GM23338 (cell line): ENCODE measurements around the gene CASKIN2. TPM values are rescaled to one million over a fixed set of nuclear protein-coding genes. Genes with fewer than 3 reads are reported as not detected.

ENCODE experiments used
- ATAC-seq: fragments of 200-7000 bp; cut with Tn5 transposase; 3 replicates; pipeline ENCODE4 v1.9.1; 2020
- DNase-seq: peaks from one replicate; pipeline ENCODE4 v3.0.0-alpha.2; 2015; ENCODE audit warnings: low spot score
- H2AFZ ChIP-seq: fragments of 200-600 bp; sonication (generic); 2 replicates; pipeline ENCODE4 v1.8.0; 2016; ENCODE audit warnings: antibody characterized with exemption, mild to moderate bottlenecking, moderate library complexity
- H3F3A ChIP-seq: fragments of 200-600 bp; sonication (generic); replicated peaks from 2 replicates; pipeline ENCODE4 v1.8.0; 2017; ENCODE audit warnings: antibody characterized with exemption, mixed run types, low read depth
- H3K27ac ChIP-seq: fragments of 200-600 bp; sonication (generic); 2 replicates; pipeline ENCODE4 v1.6.1; 2016; ENCODE audit warnings: low read depth
- H3K27me3 ChIP-seq: fragments of 200-600 bp; sonication (generic); 2 replicates; pipeline ENCODE4 v1.8.0; 2016; ENCODE audit warnings: mild to moderate bottlenecking, mixed run types, moderate library complexity; ENCODE audit not compliant: insufficient read depth
- H3K36me3 ChIP-seq: fragments of 200-600 bp; sonication (generic); 2 replicates; pipeline ENCODE4 v1.8.0; 2016; ENCODE audit warnings: mild to moderate bottlenecking; ENCODE audit not compliant: insufficient read depth
- H3K4me1 ChIP-seq: fragments of 200-600 bp; sonication (generic); 2 replicates; pipeline ENCODE4 v1.8.0; 2016; ENCODE audit warnings: mild to moderate bottlenecking, moderate library complexity; ENCODE audit not compliant: insufficient read depth
- H3K4me2 ChIP-seq: fragments of 200-600 bp; sonication (generic); 2 replicates; pipeline ENCODE4 v1.7.1; 2017; ENCODE audit warnings: mixed run types
- H3K4me3 ChIP-seq: fragments of 200-600 bp; sonication (generic); 2 replicates; pipeline ENCODE4 v1.6.1; 2016; ENCODE audit warnings: mixed run types
- H3K79me2 ChIP-seq: fragments of 200-600 bp; sonication (generic); replicated peaks from 2 replicates; pipeline ENCODE4 v1.8.0; 2017; ENCODE audit warnings: mild to moderate bottlenecking; ENCODE audit not compliant: insufficient read depth
- H3K9me2 ChIP-seq: fragments of 200-600 bp; sonication (generic); 2 replicates; pipeline ENCODE4 v1.8.0; 2017; ENCODE audit not compliant: insufficient read depth
- H4K20me1 ChIP-seq: fragments of 200-600 bp; sonication (generic); replicated peaks from 2 replicates; pipeline ENCODE4 v1.8.0; 2017; ENCODE audit warnings: mild to moderate bottlenecking; ENCODE audit not compliant: insufficient read depth
- H3K27ac Mint-ChIP-seq: 2 replicates; pipeline ENCODE4 v1.8.0; 2020; ENCODE audit warnings: inconsistent platforms, mild to moderate bottlenecking, moderate library complexity, mixed read lengths
- H3K27me3 Mint-ChIP-seq: 3 replicates; pipeline ENCODE4 v1.8.0; 2022; ENCODE audit warnings: low read depth, mild to moderate bottlenecking, moderate library complexity, mixed read lengths, inconsistent platforms; ENCODE audit not compliant: insufficient read depth, poor library complexity
- H3K36me3 Mint-ChIP-seq: 3 replicates; pipeline ENCODE4 v1.8.0; 2021; ENCODE audit warnings: low read depth, mild to moderate bottlenecking, inconsistent platforms, moderate library complexity, mixed read lengths
- H3K4me1 Mint-ChIP-seq: 3 replicates; pipeline ENCODE4 v1.8.0; 2020; ENCODE audit warnings: mild to moderate bottlenecking, inconsistent platforms, mixed read lengths
- H3K4me3 Mint-ChIP-seq: 3 replicates; pipeline ENCODE4 v1.8.0; 2021; ENCODE audit warnings: moderate library complexity, mild to moderate bottlenecking, inconsistent platforms, mixed read lengths
- H3K9me3 Mint-ChIP-seq: 3 replicates; pipeline ENCODE4 v1.8.0; 2020; ENCODE audit warnings: moderate library complexity, mild to moderate bottlenecking, inconsistent platforms, mixed read lengths
- CREB1 ChIP-seq: fragments of 250-450 bp; sonication (Bioruptor Pico); IDR thresholded peaks from 2 replicates; pipeline ENCODE4 v1.5.0; 2020; ENCODE audit warnings: low read depth, mild to moderate bottlenecking, moderate library complexity
- EZH2phosphoT487 ChIP-seq: fragments of 200-600 bp; sonication (generic); IDR thresholded peaks from one replicate; pipeline ENCODE4 v1.8.1; 2018; ENCODE audit warnings: antibody characterized with exemption; ENCODE audit not compliant: unreplicated experiment
- JUNB ChIP-seq: IDR thresholded peaks from one replicate; pipeline ENCODE4 v1.6.1; 2016; ENCODE audit warnings: antibody characterized with exemption; ENCODE audit not compliant: unreplicated experiment
- POLR2AphosphoS5 ChIP-seq: IDR thresholded peaks from 2 replicates; pipeline ENCODE4 v1.6.1; 2016; ENCODE audit warnings: antibody characterized with exemption, low read depth
- polyA plus RNA-seq: library from polyadenylated mRNA; unstranded; fragments of >200 nt; fragmentation: Nextera tagmentation; extraction: Ambion mirVana; gene quantifications from 2 replicates; pipeline ENCODE4 v1.2.1, GENCODE V29; 2016
- total RNA-seq: library from RNA; depleted of rRNA; stranded (reverse); fragments of >200 nt; shearing (Covaris generic); gene quantifications from 2 replicates; pipeline ENCODE4 v1.2.3, GENCODE V29; 2014
- TF ChIP-seq, protein P1 (sequence below): IDR thresholded peaks from one replicate; pipeline ENCODE4 v1.6.1; 2018; ENCODE audit warnings: antibody characterized with exemption; ENCODE audit not compliant: unreplicated experiment
- TF ChIP-seq, protein P2 (sequence below), 2 experiments: fragments of 200-600 bp in 1 of 2; sonication (generic) in 1 of 2; conservative IDR thresholded peaks; 2 replicates each; pipeline versions ENCODE4 v1.5.1 to v1.6.1; 2016 to 2017; ENCODE audit warnings: antibody characterized with exemption in 2 of 2, low read depth in 2 of 2, mild to moderate bottlenecking in 2 of 2, moderate library complexity in 1 of 2

CASKIN2 gene
- total and polyA plus RNA-seq, 2 experiments from 2014 or later: 4.9 to 21.5 TPM

DNA sequence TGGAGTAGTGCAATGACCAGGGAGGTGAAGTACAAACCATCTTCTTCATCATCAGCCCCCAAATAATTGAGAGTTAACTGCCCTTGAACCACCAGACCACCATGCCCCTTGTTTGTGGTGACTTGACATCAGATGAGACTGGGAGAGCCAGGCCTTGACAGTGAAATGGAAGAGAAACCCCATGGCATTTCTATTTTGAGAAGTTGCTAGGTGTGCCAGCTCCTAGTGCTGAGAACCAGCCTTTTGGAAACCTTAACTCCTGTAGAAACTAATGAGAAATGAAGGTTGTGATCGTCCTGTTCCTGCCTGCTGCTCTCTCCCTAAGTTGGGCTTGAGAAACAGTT, 56.1 kb downstream of the CASKIN2 start:
- Mint-ChIP-seq H3K27me3 (no peaks in the 10 kb centered on the region), H3K9me3 (no peaks in the 10 kb centered on the region), H3K4me1 (peaks cover 12% of the 10 kb centered on the region), H3K36me3 (no peaks in the 10 kb centered on the region), H3K27ac (no peak overlapping the region), H3K4me3 (no peak overlapping the region)
- no peak overlapping the region; the same call in 1 of the 2 replicates for H3K27ac ChIP-seq
- no peak overlapping the region for H3K4me3 ChIP-seq
- H2AFZ ChIP-seq: no peak overlapping the region
- peaks cover 16% of the 10 kb centered on the region for H3K79me2 ChIP-seq
- H3K27me3 ChIP-seq: no peaks in the 10 kb centered on the region
- TF ChIP-seq EZH2phosphoT487 (no peak), CREB1 (CRISPR knock-in tag) (no peak)
- TF ChIP-seq, protein P1, sequence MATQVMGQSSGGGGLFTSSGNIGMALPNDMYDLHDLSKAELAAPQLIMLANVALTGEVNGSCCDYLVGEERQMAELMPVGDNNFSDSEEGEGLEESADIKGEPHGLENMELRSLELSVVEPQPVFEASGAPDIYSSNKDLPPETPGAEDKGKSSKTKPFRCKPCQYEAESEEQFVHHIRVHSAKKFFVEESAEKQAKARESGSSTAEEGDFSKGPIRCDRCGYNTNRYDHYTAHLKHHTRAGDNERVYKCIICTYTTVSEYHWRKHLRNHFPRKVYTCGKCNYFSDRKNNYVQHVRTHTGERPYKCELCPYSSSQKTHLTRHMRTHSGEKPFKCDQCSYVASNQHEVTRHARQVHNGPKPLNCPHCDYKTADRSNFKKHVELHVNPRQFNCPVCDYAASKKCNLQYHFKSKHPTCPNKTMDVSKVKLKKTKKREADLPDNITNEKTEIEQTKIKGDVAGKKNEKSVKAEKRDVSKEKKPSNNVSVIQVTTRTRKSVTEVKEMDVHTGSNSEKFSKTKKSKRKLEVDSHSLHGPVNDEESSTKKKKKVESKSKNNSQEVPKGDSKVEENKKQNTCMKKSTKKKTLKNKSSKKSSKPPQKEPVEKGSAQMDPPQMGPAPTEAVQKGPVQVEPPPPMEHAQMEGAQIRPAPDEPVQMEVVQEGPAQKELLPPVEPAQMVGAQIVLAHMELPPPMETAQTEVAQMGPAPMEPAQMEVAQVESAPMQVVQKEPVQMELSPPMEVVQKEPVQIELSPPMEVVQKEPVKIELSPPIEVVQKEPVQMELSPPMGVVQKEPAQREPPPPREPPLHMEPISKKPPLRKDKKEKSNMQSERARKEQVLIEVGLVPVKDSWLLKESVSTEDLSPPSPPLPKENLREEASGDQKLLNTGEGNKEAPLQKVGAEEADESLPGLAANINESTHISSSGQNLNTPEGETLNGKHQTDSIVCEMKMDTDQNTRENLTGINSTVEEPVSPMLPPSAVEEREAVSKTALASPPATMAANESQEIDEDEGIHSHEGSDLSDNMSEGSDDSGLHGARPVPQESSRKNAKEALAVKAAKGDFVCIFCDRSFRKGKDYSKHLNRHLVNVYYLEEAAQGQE: no peak
- TF ChIP-seq, protein P2, sequence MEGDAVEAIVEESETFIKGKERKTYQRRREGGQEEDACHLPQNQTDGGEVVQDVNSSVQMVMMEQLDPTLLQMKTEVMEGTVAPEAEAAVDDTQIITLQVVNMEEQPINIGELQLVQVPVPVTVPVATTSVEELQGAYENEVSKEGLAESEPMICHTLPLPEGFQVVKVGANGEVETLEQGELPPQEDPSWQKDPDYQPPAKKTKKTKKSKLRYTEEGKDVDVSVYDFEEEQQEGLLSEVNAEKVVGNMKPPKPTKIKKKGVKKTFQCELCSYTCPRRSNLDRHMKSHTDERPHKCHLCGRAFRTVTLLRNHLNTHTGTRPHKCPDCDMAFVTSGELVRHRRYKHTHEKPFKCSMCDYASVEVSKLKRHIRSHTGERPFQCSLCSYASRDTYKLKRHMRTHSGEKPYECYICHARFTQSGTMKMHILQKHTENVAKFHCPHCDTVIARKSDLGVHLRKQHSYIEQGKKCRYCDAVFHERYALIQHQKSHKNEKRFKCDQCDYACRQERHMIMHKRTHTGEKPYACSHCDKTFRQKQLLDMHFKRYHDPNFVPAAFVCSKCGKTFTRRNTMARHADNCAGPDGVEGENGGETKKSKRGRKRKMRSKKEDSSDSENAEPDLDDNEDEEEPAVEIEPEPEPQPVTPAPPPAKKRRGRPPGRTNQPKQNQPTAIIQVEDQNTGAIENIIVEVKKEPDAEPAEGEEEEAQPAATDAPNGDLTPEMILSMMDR (conservative IDR thresholded peaks at IDR 0.05; ENCODE audit: low read depth in 2 of 2): no peak
- DNase-seq: no peak
- H3K9me2 ChIP-seq: no peaks in the 10 kb centered on the region
- H3K4me2 ChIP-seq: no peak overlapping the region
- H3F3A ChIP-seq: no peaks in the 10 kb centered on the region
- H3K4me1 ChIP-seq: peaks cover 8% of the 10 kb centered on the region
- H3K36me3 ChIP-seq: no peaks in the 10 kb centered on the region
- no peak for ATAC-seq
- H4K20me1 ChIP-seq: no peaks in the 10 kb centered on the region; the same call in 1 of the 2 replicates

DNA sequence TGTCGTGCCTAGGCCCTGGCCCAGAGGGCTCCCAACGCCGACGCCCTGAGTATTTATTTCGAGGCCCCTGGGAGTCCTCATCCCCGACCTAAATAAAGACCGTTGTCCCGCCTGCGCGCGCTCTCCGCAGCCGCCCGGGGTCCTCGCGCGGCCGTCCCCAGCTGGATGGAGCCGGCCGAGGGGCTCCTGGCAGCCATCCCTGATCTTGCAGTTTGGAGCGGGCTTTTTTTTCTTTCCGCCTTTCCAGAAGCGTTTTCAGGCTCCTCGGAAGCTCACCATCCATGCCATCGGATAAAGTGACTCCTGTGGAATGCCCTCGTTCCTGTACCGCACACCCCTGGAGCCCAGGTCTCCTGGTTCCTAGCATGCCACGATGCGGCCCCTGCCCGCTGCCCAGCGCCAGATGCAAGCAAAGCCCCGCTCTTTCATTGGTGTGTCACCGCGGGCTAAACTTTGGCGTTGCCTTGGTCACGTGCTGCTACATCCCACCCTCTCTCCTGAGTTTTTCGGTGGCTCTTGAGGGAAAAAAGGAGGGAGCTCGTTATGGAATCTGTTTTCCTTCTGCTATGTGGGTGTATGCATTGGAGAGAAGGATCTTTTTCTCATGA, 58.2 kb downstream of the CASKIN2 start:
- Mint-ChIP-seq H3K4me1 (peaks cover 12% of the 10 kb centered on the region), H3K27ac (peak overlapping the region; percentile 97), H3K36me3 (no peaks in the 10 kb centered on the region), H3K27me3 (peaks cover 4% of the 10 kb centered on the region), H3K4me3 (peak overlapping the region; percentile 88), H3K9me3 (no peaks in the 10 kb centered on the region)
- Histone ChIP-seq H3K4me2 (peak overlapping the region; percentile 85), H4K20me1 (no peaks in the 10 kb centered on the region), H3K4me1 (peaks cover 8% of the 10 kb centered on the region), H3K27me3 (no peaks in the 10 kb centered on the region), H3K9me2 (no peaks in the 10 kb centered on the region), H3K36me3 (no peaks in the 10 kb centered on the region), H3K27ac (peak overlapping the region; percentile 70), H3K79me2 (peaks cover 12% of the 10 kb centered on the region), H2AFZ (peak overlapping the region; percentile 23; the same call in 1 of the 2 replicates), H3K4me3 (peak overlapping the region; percentile 61), H3F3A (no peaks in the 10 kb centered on the region)
- peak; percentile 82 for DNase-seq
- TF ChIP-seq JUNB (no peak), POLR2AphosphoS5 (peak; percentile 76)
- ATAC-seq: peak; percentile 67
